GM10266 (cell line): ENCODE measurements around the gene PCDH12.

Experiments
- DNase-seq: peaks from one replicate; pipeline ENCODE4 v3.0.0; 2012; ENCODE audit errors: extremely low spot score
- CTCF ChIP-seq: IDR thresholded peaks from 2 replicates; pipeline ENCODE4 v1.5.1; 2012; ENCODE audit warnings: mild to moderate bottlenecking, low read depth; ENCODE audit not compliant: control insufficient read depth, insufficient read depth; ENCODE audit errors: missing control alignments

PCDH12 gene

GRCh38 chr5:141958113-141958512 is at the start of gene PCDH12:
TSS of gene PCDH12 (minus strand) at chr5:141958202. CDS start at chr5:141957851, 351 bp downstream.
- no peak for DNase-seq
- TF ChIP-seq CTCF, result no peak

- no peak for TF ChIP-seq CTCF
- no peak for DNase-seq
Measured at GRCh38 chr5:142007237-142007544, 49.2 kb upstream of the PCDH12 start.

- DNase-seq, result no peak
- no peak for TF ChIP-seq CTCF
Measured at GRCh38 chr5:142006363-142007236, 48.6 kb upstream of the PCDH12 start.

- DNase-seq, result no peak
- no peak for TF ChIP-seq CTCF
Measured at GRCh38 chr5:142003266-142003800, 45.3 kb upstream of the PCDH12 start.

GRCh38 chr5:142000704-142001484 is 42.9 kb upstream of the PCDH12 start:
- peak; percentile 28 for TF ChIP-seq CTCF

GRCh38 chr5:142000173-142000572 is 42.2 kb upstream of the PCDH12 start:
- TF ChIP-seq CTCF, result no peak
- DNase-seq, result no peak

More at GRCh38 chr5:142000704-142001484, 42.9 kb upstream of the PCDH12 start:
- DNase-seq, result no peak

- no peak for DNase-seq
- no peak for TF ChIP-seq CTCF
Measured at GRCh38 chr5:141997358-141997960, 39.5 kb upstream of the PCDH12 start.
